HG03025 (cell line): ENCODE measurements around the gene HECW1.
"Not testable (repeated sequence)": the region's sequence is repeated elsewhere in the genome, so short reads cannot be mapped to it uniquely, and the experiment has no call there.

Experiments used
- ATAC-seq: cut with Tn5 transposase; IDR thresholded peaks from one replicate; pipeline ENCODE4 v1.9.1; 2021; ENCODE audit warnings: mild to moderate bottlenecking, moderate library complexity; ENCODE audit not compliant: unreplicated experiment, low FRiP score

The HECW1 gene

DNA sequence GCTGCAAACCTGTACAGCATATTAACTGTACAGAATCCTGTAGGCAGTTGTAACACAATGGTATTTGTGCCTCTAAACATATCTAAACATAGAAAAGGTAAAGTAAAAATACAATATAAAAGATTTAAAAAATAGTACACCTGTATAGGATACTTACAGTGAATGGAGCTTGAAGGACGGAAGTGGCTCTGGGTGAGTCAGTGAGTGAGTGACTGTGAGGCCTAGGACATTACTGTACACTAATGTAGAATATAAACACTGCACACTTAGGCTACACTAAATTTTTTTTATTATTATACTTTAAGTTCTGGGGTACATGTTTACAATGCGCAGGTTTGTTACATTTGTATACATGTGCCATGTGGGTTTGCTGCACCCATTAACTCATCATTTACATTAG, 373.1 kb downstream of the HECW1 start:
- ATAC-seq, result no peak

DNA sequence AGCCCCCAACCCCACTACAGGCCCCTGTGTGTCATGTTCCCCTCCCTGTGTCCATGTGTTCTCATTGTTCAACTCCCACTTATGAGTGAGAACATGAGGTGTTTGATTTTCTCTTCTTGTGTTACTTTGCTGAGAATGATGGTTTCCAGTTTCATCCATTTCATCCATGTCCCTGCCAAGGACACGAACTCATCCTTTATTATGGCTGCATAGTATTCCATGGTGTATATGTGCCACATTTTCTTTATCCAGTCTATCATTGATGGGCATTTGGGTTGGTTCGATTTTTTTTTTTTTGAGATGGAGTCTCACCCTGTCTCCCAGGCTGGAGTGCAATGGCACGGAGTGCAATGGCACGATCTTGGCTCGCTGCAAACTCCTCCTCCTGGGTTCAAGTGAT, 373.6 kb downstream of the HECW1 start:
- ATAC-seq, result not testable (repeated sequence)

DNA sequence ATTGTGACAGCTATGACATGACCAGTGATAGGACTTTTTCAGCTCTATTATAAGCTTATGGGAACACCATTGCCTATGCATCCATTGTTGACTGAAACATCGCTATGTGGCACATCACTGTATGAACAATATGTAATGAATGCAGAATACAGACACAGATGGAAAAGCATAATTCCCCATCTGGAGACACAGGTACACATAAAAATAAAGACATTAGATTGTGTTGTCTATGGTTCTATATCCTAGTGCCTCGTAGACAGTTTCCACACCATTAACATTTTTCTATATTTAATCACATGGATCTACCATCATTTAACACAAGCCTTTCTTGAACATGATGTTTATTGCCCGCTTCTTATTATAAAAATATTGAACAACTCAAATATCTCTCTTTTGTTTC, 374.2 kb downstream of the HECW1 start:
- ATAC-seq, result no peak

DNA sequence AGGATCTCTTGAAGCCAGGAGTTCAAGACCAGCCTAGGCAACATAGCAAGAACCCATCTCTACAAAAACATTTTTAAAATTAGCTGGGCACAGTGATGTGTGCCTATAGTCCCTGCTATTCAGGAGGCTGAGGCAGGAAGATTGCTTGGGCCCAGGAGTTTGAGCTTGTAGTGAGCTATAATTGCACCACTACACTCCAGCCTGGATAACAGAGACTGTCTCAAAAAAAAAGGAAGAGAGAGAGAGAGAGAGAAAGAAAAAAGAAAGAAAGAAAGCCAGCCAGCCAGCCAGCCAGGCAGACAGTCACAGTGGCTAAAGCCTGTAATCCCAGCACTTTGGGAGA, 375.3 kb downstream of the HECW1 start:
- no peak for ATAC-seq

DNA sequence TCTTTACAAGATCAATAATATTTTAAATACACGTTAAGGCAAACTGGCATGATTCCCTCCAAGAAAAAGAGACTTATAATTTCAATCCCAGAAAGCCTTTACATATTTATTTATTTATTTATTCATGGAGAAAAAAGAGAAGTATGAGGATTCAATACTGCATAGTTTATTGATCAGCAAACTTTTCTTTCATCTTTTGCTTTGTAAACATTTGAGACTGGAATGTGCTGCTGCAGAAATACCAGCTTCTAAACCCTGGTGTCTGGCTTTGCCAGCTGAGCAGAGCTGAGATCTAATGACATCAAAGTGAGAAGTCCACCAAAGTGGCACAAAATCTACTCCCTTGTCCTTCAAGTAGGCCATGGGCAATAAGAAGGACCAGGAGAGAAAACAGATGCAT, 376.8 kb downstream of the HECW1 start:
- no peak for ATAC-seq

DNA sequence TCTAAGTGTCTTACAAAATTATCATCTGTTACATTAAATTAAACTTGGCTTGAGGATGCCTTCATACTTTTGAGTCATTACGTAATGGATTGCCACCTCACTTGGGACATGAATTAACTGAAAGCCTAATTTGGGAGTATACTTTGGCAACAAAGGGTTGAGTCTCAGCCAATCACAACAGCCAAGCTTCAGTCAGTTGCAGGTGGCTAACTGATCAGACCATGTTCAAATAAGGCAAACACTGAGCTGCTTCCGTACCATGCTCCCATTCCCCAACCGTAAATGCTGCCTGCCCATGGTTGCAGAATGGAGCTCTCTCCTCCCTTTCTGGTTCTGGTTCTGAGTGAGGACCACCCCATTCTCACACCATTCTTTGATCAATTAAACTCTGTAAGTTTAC, 377.6 kb downstream of the HECW1 start:
- ATAC-seq, result no peak

DNA sequence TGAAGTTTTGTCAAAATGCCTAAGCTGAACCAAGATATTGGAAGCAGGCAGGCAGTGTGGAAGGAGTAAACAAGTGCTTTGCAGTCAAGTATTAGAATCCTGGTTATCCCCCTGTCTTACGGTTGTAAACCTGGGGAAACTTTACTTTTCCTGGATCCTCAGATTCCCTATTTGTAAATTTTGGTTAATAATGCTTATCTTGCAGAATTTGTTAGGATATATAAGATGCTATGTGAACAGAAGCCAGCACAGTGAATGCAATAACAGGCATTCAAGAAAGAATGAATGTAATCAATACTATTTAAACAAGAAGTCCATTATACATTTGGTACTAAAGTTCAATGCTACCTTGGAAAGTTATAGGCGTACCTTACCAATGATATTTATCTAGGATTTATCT, 378.7 kb downstream of the HECW1 start:
- no peak for ATAC-seq

DNA sequence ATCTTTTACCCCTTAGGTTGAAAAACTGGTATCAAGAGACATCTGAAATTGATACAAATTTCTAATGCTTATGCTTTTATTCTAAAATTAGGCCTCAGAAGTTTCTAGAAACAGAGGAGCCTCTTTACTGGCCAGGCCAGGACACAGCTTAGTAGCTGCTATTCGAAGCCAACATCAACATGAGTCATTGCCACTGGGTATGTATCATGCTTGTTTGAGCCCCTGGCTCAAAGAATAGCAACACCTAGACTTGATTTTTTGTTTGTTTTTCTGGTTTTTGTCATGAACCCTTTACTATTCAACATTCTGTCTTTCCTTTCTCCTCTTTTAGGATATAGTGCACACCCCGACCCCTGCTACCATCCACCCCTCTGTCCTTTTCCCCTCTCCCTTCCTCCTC, 379.5 kb downstream of the HECW1 start:
- no peak for ATAC-seq

DNA sequence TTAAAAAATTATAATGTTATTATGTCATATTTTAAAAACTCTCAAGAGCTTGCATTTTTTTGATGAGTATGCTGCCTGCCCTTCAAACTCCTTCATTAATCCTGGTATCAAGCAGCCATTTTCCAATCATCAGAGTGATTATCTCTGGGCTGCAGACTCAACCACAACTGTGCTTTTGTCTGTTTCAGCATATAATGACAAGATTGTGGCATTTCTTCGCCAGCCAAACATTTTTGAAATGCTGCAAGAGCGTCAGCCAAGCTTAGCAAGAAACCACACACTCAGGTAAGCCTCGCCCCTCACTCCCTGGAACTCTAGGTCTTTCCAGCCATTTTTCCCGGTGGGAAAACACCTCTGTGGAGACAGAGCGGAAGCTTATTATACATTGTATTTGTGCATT, 380.4 kb downstream of the HECW1 start:
- ATAC-seq, result no peak

DNA sequence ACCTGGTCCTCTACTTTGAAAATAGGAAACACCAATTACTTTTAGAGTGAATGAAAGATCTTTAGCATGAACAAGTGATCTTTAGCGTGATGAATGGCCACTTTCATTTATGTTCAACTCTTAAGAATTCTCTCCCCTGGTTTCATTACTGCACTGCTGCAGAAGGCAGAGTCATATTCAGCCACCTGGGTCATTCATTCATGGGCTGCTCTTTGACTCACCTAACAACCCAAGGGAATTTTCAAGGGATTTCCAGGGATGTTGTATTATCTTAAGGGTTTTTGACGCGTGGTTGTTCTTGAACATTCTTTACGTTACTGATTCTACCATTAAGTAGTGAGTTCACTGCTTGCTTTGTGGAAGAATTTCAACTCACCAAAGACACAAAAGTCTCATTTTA, 383.1 kb downstream of the HECW1 start:
- ATAC-seq, result peak; percentile 57

DNA sequence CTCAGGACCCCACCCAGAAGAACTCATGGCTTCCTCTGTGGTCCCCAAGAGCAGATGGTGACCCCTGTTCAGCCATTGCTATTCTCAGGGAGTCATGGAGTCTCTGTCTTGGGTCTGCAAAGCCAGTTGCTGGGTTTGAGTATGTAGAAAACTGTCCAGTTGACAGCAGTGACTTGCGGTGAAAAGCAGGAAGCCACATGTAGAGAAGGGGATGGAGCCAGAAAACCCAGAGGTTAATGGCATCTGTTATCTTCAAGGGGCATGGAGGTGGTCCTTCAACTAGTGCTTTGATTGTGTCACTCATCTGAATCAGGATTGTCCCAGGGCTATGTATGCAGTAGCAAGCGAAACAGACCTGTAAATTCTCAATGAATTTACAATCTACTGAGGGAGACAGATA, 384.1 kb downstream of the HECW1 start:
- ATAC-seq, result no peak

DNA sequence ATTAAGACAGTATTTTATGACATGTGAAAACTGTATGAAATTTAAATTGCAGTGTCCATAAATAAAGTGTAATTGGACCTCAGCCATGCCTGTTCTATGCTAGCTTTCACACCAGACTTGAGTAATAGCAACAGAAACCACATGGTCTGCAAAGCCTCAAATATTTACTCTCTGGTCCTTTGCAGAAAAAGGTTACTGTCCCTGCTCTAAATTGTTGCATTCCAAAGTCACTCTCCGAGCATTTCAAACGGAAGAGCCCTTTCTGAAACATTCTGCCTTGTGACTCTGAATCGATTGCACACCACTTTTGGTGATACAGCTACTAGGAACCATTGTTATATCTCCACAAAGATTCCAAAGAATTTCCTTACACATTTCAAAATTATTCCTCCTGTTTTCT, 389.4 kb downstream of the HECW1 start:
- ATAC-seq, result no peak

DNA sequence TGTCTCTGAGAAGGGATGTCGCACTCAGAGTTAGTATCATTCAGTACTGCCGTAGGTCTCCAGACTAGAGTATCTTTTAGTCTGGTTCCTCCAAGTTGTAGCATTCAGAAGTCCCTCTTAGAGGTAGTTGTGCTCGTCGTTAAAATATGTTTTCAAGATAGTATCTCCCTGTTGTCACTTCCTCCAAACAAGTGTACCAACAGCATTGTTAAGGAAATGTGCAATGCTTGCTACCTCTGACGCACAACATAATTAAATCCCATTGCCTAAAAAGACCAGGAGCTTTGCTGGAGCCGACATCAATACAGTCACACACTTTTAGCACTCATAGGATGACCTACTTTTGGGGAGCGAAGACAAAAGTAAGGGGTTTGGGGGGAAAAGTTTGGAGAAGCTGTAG, 390.5 kb downstream of the HECW1 start:
- ATAC-seq, result no peak

DNA sequence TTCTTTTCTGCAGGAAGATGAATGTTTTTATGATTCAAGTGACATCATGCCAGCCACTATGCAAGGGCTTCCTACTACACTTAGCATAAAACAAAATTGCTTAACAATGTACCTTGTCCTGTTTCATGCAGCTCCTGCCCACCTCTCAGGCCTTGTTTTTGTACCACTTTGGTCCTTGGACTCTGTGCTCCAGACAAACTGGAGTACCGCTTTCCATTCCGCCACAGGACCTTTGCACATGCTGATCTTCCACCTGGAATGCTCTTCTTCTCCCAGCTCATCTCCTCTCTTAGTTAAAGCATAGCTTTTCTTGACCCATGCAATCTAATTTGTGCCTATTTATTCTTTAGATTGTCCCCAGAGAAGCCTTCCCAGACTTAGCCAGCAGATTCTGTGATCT, 393.0 kb downstream of the HECW1 start:
- no peak for ATAC-seq

DNA sequence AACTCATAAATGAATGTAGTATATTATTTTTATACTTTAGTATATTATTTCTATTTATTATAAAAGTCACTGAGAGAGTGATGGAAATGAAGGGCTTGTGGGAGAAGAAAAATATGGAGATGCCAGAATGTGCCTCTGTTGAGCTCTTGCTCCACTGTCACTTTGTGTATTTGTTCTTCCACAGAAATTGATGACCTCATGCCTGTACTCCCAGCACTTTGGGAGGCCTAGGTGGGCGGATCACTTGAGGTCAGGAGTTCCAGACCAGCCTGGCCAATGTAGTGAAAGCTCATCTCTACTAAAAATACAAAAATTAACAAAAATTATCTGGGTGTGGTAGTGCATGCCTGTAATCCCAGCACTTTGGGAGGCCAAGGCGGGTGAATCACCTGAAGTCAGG, 394.0 kb downstream of the HECW1 start:
- no peak for ATAC-seq

DNA sequence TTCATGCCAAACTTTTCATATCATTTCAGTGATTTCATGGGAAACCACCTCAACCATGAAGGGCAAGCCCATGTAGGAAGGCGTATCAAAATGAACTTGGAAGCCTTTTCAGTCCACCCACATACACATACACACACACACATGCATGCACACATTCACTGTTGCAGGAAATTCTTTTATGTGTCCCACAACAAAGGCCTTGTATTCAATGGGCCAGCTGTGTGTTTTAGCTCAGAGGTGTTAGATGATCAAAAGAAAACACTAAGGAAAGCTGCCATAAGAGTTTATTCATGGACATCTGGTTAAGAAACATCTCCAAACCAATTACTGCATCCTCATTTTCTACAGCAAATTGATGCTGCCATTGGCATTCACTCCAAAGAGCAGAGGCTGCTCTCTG, 396.0 kb downstream of the HECW1 start:
- no peak for ATAC-seq

DNA sequence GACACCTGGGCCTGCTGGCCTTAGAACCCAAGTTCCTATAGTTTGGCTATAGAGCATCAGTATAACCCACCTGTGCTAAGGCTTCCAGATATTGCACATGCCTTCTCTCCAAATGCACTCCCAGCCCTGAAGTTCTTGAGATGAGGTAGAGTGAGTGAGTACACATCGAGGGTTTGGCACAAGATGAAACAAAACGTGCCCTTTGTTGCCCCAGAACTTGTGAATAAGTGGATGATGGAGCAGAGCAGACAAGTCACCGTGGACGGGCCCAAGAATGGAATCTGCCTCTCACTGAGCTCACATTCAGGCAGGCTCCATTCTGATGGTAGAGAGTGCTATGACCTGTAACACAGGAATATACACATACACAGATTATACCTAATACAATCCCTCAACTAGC, 397.5 kb downstream of the HECW1 start:
- ATAC-seq, result no peak

DNA sequence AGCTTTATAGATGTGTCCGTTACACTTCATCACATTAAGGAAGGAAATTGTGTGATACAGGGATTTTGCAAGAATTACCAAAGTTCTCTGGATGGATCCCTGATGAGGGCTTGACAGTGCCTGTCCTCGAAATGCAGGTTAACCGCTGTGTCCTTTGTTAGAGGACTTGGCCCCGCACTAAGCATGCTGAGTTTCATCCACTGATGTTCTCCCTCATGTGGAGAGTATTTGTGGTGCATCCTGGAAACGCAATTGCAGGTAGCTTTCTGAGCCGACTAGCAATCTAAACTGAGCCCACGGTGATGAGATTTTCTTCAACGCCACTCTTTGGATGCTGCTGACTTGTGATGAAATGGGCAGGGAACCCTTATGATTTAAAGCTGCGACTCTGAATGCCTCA, 398.6 kb downstream of the HECW1 start:
- ATAC-seq, result no peak

DNA sequence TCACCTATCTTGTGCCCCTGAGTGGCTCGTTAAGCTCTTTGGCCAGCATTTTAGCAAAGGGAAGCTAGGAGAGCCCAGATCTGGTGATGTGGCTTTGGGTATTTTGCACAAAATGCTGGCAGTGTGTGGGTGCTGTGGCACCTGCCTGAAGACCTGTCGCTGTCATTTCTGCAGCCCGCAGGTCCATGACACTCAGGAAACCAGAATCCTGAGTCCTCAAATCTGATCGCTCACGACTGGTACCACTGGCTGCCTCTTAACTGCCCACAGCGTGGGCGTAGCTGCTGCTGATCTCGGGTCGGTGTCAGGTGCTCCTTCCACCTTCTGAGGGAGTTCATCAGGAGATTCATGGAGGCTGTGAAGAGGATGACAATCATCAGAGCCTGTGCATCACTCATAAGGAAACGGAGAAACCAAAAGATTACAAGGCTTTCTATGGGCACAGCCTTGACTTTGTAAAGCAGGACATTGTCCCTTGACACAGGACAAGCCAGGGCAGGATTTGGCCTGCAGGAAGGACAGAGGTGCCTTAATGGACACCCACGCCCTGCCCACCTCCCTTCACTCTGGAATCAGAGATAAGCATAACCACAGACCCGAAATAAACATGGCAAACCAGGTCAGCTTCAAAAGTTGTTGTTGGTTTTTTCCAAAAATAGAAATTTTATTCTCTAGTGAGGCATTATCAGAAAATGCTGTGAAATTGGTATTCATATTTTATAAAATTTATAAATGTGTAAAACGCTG, 399.5 kb downstream of the HECW1 start:
- ATAC-seq, result no peak

DNA sequence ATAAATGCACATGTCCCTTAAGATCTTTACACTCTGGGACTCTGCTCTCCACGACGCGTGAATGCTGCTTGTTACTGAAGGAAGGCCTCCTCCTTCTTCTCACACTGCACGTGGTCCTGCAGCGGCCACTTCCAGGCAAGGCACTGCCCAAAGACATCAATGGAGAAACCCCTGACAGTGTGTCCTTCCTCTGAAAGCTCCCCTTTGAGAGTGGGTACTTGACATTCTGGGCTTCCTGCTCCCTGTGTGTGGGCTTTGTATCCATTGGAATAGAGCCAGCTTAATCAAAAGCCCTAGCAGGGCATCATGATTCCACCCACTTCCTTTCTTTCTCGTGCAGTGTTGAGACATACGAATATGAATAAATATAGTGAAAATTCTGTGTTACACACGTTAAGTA, 400.8 kb downstream of the HECW1 start:
- no peak for ATAC-seq

DNA sequence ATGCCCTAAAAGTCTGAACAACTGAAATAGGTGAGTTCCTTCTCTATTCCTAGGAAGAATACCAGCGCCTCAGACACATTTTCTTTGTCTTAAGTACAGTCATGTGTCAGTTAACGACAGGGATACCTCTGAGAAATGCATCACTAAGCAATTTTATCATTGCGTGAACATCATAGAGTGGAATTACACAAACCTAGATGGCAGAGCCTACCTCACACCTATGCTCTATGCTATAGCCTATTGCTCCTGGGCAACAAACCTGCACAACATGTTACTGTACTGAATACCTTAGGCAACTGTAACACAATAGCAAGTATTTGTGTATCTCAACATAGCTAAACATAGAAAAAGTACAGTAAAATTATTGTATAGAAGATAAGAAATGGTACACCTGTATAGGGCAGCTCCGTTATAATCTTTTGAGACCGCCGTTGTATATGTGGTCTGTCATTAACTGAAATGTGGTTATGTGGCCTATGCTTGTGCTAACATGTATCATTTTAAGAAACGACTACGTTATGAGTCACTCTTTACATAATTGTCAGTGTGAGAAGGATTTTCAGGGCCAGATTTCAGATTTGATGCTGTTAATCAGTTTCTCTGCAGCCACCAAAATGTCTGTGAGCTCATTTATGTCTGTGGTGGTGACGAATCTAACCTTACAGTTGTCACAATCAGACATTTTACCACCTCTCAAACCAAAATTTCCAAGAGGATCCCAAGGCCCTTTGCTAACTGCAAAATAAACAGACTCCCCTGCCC, 404.3 kb downstream of the HECW1 start:
- no peak for ATAC-seq

DNA sequence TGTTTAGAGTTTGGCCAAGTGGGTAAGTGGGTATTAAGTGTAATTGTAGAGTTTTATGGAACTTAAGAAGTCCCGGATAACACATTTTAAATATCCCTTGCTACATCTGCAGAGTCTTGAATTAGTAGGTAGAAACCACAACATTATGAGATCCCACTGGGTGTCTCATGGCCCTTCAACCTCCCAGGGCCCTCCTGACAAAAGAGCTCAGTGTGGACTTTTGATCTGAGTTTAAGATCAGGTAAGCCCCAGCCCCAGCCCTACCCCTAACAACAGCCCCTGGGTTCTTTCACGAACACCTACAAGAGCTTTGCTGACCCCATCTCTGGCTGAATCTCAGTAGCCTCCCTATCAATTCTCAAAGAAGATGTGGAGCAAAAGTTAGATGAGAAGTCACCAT, 405.0 kb downstream of the HECW1 start:
- ATAC-seq, result no peak
